Thoracic aorta (tissue), 2 donors: ENCODE results near the gene TMEM255B. TPM values are rescaled to one million over a fixed set of nuclear protein-coding genes. Genes with fewer than 3 reads are reported as not detected.
"Not testable (repeated sequence)": the region's sequence is repeated elsewhere in the genome, so short reads cannot be mapped to it uniquely, and the experiment has no call there.

ENCODE experiments used
- ATAC-seq: fragments of 150-250 bp; one replicate; pipeline ENCODE4 v1.8.0; 2017; ENCODE audit warnings: low read depth; ENCODE audit not compliant: insufficient number of reproducible peaks, low FRiP score
- DNase-seq: peaks from one replicate; pipeline ENCODE4 v3.0.0-alpha.2; 2020; ENCODE audit warnings: low spot score
- H3K27ac ChIP-seq, 2 donors: fragments of 200-600 bp; sonication (generic); 1 replicate in 1 of 2; 2 replicates in 1 of 2; pipeline ENCODE4 v1.5.1; 2016; ENCODE audit warnings: mild to moderate bottlenecking in 2 of 2, moderate library complexity in 2 of 2
- H3K27me3 ChIP-seq: fragments of 200-600 bp; sonication (generic); replicated peaks from 2 replicates; pipeline ENCODE4 v1.6.0; 2016; ENCODE audit warnings: mild to moderate bottlenecking; ENCODE audit not compliant: insufficient read depth
- H3K36me3 ChIP-seq: fragments of 200-600 bp; sonication (generic); one replicate; pipeline ENCODE4 v1.5.1; 2016
- H3K4me1 ChIP-seq, 2 donors: fragments of 200-600 bp; sonication (generic); 1 replicate in 1 of 2; 2 replicates in 1 of 2; pipeline versions ENCODE4 v1.5.1 to v1.6.0; 2016; ENCODE audit warnings: low read depth in 2 of 2, mild to moderate bottlenecking in 1 of 2; ENCODE audit not compliant: control insufficient read depth in 1 of 2
- H3K4me3 ChIP-seq: fragments of 200-600 bp; sonication (generic); 2 replicates; pipeline ENCODE4 v1.5.1; 2016; ENCODE audit warnings: mild to moderate bottlenecking
- H3K9me3 ChIP-seq: fragments of 200-600 bp; sonication (generic); 2 replicates; pipeline ENCODE4 v1.5.1; 2016
- total RNA-seq, 2 donors: library from RNA; depleted of rRNA; stranded (reverse); fragments of >200 nt; gene quantifications; one replicate each; pipeline versions ENCODE4 v1.1.0 to v1.2.3, GENCODE V29; 2016
- TF ChIP-seq, protein P1 (sequence below): fragments of 200-600 bp; sonication (generic); IDR thresholded peaks from one replicate; pipeline ENCODE4 v1.5.1; 2019; ENCODE audit warnings: antibody characterized with exemption

Gene TMEM255B
- total RNA-seq, 2 donors from 2014 or later, result 11.2 to 14.9 TPM

GRCh38 chr13:113786262-113786841 lies 27.3 kb downstream of the TMEM255B start:
- no peak for ATAC-seq
- TF ChIP-seq, protein P1, sequence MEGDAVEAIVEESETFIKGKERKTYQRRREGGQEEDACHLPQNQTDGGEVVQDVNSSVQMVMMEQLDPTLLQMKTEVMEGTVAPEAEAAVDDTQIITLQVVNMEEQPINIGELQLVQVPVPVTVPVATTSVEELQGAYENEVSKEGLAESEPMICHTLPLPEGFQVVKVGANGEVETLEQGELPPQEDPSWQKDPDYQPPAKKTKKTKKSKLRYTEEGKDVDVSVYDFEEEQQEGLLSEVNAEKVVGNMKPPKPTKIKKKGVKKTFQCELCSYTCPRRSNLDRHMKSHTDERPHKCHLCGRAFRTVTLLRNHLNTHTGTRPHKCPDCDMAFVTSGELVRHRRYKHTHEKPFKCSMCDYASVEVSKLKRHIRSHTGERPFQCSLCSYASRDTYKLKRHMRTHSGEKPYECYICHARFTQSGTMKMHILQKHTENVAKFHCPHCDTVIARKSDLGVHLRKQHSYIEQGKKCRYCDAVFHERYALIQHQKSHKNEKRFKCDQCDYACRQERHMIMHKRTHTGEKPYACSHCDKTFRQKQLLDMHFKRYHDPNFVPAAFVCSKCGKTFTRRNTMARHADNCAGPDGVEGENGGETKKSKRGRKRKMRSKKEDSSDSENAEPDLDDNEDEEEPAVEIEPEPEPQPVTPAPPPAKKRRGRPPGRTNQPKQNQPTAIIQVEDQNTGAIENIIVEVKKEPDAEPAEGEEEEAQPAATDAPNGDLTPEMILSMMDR, result no peak
- Histone ChIP-seq H3K4me3 (no peak overlapping the region), H3K27me3 (no peaks in the 10 kb centered on the region), H3K36me3 (no peaks in the 10 kb centered on the region), H3K4me1 (no peaks in the 10 kb centered on the region), H3K9me3 (no peaks in the 10 kb centered on the region), H3K27ac (no peak overlapping the region)
- DNase-seq, result no peak

DNA sequence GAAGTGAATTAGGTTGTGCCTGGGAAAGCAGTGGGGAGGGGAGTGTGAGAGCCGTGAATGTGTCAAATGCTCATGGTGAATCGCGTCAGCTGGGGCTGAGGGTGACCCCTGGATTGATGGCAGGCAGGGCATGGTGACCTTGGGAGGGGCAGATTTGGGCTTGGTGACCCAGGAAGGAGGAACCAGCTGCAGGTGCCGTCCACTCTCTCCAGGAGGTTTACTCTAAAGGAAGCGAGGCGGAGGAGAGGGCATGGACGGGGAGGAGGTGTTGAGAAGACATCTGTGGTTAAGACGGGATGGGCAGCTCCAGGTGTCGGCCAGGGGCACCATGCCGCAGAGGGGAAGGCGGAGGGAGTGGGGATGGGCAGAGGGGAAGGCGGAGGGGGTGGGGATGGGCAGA lies 28.7 kb downstream of the TMEM255B start:
- H3K9me3 ChIP-seq, result no peaks in the 10 kb centered on the region
- H3K27ac ChIP-seq, result no peak overlapping the region
- ATAC-seq (no peak), DNase-seq (no peak)
- TF ChIP-seq, protein P1, result no peak
- no peaks in the 10 kb centered on the region for H3K27me3 ChIP-seq
- no peaks in the 10 kb centered on the region for H3K4me1 ChIP-seq
- H3K36me3 ChIP-seq, result no peaks in the 10 kb centered on the region
- H3K4me3 ChIP-seq, result no peak overlapping the region

DNA sequence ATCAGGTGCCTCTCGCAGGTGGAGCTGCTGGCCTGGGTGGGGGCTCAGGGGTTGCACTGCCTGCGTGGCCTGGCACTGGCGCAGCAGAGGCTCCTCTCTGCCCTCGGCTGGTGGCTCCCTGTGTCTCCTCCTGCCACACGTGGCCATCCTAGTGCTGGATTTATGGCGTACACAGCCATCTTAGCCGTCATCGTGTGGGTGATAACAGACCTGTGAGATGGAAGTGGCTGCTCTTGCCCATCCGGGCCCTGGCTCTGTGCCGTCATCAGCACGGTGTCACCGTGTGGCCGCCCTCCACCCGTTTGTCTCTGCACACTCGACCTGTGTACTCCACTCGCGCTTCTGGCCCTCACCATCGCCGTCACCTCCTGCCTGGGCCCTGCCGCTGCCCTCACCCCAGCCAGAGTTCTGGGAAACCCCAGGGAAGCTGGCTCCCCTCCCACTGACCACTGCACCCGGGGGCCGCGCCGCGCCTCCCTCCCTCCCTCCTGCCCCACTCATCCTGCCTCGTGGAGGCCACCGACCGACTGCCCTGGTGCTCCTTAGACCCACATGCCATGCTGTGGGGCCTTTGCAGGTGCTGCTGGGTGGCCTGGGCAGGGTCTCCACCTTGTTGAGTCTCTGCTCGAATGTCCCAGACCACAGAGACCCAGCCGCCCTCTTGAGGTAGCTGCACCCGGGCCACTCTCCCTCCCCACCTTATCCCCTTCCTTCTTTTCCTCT lies 29.5 kb downstream of the TMEM255B start:
- DNase-seq (no peak), ATAC-seq (no peak)
- H3K27ac ChIP-seq, result no peak overlapping the region
- H3K9me3 ChIP-seq, result no peaks in the 10 kb centered on the region
- TF ChIP-seq, protein P1, result no peak
- H3K36me3 ChIP-seq, result no peaks in the 10 kb centered on the region
- H3K27me3 ChIP-seq, result no peaks in the 10 kb centered on the region
- H3K4me3 ChIP-seq, result no peak overlapping the region
- no peaks in the 10 kb centered on the region for H3K4me1 ChIP-seq

GRCh38 chr13:113789167-113789566 lies 30.1 kb downstream of the TMEM255B start:
- Histone ChIP-seq H3K36me3 (no peaks in the 10 kb centered on the region), H3K9me3 (no peaks in the 10 kb centered on the region), H3K27ac (no peak overlapping the region), H3K4me3 (no peak overlapping the region), H3K4me1 (no peaks in the 10 kb centered on the region), H3K27me3 (no peaks in the 10 kb centered on the region)
- DNase-seq (no peak), ATAC-seq (no peak)
- TF ChIP-seq, protein P1, result no peak

GRCh38 chr13:113789931-113790330 lies 30.9 kb downstream of the TMEM255B start:
- not testable (repeated sequence) for H3K27me3 ChIP-seq, H3K4me3 ChIP-seq, DNase-seq, H3K36me3 ChIP-seq, H3K9me3 ChIP-seq, ATAC-seq, H3K27ac ChIP-seq, H3K4me1 ChIP-seq
